ELF-1 (cell line): ENCODE results near the gene MRPL42.
"Not testable (repeated sequence)": the region's sequence is repeated elsewhere in the genome, so short reads cannot be mapped to it uniquely, and the experiment has no call there.

Experiments
- DNase-seq: peaks from one replicate; pipeline ENCODE4 v3.0.0-alpha.2; 2016; ENCODE audit warnings: low read depth, low spot score

Gene MRPL42

DNA sequence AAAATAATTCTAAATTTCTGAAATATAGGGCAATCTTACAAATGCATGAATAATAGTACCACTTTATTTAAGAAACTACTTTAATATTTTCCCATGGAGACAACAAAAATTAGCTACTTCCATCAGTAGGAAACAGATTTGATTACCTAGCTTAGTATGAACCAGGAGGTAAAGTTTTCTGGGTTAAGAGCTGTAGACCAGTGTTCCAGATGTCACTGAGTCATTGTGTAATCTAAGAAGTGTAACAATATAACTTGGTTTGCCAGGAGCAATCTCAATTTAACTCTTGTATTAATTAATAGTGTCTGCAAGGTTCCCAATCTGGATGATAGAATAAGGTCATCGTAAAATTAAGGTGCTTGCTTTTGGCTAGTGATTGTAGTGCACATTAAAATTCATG, 31.5 kb downstream of the MRPL42 start:
- DNase-seq = not testable (repeated sequence)

DNA sequence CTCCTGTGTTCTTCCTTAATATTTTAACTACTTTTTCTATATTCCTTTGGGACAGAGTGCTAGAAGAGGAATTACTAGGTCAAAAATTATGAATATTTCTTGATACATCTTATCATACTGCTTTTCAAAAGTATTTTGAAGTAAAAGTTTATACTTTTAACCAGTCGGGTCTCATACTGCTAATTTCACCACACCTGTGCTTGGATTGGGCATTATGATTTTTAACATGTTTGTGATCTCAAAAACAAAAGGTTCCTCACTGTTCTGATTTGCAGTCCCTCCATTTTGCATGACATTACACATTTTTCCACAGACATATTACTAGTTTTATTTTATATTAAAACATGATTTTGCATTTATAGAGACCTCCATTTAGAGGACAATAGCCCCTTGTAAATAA, 32.9 kb downstream of the MRPL42 start:
- no peak for DNase-seq

DNA sequence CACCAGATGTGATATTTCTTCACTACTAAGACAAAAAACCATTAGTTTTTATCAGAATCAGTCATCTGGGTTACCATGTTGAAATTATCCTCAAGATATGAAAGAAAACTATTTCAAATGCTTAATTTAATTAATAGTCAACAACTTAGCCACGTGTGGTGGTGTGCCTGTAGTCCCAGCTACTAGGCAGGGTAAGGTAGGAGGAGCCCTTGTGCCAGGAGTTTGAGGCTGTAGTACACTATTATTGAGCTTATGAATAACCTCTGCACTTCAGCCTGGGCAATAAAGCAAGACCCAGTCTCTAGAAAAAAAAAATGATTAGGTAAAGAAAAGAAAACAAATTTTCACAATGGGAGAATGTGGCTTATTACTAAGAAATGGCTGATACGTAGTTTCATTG, 33.4 kb downstream of the MRPL42 start:
- DNase-seq = no peak

DNA sequence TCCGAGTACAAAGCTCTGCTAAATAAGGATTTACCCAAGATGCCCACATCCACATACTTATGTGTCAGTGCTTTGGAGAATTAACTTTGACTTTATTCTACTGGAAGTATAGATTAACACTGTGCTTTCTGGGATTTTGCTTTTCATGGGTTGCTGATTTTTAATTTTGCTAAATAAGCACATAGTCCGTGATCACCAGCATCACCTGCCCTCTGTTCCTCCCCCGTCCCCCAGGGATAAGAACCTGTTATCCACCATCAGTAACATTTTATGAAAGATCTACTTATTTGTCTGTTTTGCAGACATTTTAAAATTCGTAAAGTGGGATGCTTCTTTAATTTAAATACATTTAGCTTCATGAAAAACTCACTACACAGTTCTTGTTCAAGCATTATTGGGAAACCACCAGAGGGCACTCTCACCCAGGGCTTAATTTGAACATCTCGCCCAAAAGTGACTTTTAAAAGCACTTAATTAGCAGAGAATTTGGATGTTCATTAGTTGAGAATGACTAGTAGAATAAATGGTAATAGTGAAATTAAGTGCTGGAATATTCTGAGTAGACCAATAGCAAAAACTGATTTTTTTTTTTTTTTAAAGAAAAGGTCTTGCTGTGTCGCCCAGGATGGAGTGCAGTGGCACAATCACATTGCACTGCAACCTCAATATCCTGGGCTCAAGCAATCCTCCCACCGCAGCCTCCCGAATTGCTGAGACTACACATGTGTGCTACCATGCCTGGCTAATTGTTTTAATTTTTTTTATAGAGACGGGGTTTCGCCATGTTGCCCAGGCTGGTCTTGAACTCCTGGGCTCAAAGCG, 35.7 kb downstream of the MRPL42 start:
- DNase-seq = peak; percentile 12

DNA sequence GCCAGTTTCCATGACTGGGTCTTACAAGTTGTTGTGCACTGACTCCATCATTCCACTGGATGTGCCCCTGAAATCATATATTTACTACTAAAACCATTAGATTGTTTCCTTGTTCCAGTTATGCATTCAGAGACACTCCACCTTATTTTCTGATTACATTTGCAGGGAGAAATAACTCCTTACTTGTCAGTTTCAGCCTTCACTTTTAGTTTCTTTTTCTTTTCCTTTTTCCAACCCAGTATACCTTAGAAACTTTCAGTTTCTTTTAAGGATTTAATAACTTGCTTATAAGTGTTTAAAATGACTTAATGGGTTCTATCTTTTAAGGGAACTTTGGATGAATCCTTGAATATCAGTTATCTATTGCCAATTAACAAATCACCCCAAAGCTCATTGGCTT, 39.9 kb downstream of the MRPL42 start:
- no peak for DNase-seq

DNA sequence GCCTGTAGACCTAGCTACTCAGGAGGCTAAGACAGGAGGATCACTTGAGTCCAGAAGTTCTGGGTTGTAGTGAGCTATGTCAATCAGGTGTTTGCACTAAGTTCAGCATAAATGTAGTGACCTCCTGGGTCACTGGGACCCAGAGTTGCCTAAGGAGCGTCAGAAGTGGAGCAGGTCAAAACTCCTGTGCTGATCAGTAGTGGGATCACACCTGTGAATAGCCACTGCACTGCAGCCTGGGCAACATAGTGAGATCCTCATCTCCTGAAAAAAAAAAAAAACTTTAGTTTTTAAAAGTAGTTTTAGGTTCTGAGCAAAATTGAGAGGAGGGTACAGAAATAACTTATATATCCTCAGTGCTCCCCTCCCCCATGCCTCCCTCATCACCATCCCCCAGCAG, 42.2 kb downstream of the MRPL42 start:
- no peak for DNase-seq

DNA sequence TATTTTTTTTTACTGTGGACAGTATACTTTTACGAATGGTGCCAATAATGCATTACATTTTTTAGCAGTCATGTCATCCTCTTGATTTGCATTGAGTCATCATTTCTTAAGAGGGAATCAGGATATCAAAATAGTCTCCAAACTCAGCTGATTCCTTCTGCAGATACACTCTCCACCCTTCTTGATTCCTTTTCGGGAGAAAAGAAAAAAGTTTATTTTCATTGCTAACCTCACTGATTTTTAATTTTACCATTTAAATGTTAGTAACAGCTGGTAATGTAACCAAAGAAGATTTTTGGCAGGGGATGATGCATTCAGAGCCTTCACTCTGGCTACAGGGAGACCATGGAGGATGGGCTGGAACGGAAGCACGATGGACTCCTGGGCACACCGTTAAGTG, 47.5 kb downstream of the MRPL42 start:
- DNase-seq = no peak

DNA sequence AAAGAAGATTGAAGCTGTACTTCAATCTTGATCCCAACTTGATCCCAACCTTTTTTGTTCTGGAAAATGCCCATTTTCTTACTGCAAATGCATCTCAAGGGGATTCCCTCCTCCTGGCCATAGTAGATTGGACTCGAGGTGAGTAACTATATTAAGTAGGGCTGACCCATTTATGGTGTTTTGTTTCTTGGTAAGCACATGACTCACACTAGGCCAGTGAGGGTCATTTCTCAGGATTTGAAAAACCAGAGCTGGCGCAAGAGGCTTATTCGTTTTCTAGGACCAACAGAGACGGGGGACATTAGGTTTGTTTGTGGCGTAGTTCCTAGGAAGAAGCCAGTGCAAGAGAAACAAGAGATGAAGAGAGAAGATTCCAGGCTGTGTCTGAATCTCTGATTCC, 51.4 kb downstream of the MRPL42 start:
- DNase-seq = no peak

DNA sequence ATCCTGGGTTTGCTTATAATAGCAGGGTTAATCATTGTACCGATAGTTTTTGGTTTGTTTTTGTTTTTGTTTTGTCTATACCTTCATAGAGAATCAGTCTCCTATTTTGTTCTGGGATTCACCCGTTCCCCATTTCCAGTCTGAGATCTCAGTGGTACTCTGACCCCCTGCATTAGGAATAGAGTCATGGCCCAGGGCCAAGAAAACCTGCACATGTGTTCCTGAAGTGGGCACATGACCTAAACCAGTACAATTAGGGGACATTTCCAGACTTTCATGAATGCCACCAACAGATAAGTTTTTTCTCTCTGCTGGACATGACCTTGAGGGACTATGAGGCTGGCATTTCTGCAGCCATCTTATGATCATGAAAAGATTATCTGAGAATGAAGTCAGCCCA, 52.5 kb downstream of the MRPL42 start:
- DNase-seq = no peak

DNA sequence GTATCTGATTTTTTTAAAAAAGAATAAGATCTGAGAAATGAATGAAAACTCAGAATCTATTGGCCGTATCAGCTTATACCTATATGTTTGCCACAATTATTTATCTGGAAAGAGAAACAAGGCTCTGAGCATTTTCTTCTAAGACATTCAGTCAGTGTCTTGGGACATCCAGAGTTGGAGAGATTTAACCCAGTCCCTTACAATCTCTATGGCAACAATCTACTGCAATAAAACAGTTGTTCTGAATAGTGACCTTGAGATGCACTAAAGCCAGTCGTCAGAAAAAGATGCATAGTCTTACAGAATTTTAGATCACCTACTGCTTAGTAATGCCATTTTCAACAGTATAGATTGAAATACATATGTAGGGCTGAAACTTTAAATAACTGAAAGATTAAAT, 53.1 kb downstream of the MRPL42 start:
- no peak for DNase-seq

DNA sequence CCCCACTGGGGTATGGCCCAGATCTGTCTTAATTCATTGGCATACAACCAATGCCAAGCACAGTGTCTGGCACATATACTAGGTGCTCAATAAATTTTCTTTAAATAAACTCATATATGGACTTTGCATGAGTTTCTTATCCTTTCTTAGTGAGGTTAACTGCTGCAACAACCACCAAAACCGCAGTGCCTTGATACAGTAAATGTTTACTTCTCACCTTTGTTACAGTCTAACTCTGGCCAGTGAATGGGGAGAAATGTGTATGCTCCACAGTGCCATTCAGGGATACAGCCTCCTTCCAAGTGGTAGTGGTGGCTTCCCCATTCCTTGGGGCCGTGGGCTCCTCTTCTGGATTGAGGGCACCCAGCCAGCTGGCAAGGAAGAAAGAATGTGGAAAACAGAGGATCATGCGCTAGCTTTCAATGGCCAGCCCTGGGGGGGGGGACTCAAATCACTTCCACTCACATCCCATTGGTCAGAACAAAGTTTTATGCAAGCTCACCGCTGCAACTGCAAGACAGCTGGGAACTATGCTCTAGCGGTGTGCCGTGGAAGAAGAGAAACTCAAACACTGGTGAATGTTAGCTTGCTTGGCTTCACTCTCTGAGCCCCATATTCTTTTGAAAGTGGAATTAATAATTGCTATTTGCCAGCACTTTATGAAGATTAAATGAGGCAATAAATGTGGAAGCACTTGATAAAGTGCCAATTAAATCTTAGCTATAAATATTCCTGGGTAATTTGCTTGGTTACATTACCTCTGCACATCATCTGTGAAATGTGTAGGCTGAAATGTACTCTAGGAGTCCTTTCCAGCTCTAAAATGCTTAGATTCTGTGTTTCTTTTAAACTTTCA, 54.1 kb downstream of the MRPL42 start:
- no peak for DNase-seq

DNA sequence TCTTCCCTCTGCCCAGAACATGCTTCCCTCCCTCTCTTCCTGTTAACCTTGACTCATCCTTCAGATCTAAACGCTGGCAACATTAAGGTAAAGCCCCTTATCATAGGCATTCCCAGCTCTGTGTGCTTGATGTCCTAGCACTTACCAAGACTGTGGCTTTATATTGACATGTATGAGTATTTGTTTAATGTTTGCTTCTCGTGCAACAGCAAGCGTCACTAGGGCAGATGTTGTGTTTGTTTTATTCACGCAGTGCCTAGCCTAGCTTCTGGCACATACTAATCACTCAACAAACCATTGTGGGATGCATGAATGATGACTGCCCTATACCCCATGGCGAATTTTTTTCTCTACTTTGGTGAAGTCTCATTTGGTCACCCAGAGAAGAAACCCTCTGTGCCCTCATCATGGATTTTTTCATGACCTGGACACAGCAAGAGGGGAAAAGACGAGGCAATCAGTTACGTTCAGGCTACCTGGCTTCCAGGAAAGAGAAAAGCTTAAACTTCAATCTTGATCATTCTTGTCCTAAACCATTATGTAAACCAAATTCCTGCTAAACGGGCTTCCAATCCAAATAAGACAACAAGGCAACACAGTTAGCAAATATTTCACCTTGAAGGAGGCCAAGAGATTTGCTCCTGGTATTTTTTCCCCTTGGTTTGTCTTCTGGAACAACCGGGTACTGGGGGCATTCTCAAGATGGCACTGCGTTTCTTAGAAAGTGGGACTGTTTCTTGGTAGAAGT, 57.2 kb downstream of the MRPL42 start:
- no peak for DNase-seq

DNA sequence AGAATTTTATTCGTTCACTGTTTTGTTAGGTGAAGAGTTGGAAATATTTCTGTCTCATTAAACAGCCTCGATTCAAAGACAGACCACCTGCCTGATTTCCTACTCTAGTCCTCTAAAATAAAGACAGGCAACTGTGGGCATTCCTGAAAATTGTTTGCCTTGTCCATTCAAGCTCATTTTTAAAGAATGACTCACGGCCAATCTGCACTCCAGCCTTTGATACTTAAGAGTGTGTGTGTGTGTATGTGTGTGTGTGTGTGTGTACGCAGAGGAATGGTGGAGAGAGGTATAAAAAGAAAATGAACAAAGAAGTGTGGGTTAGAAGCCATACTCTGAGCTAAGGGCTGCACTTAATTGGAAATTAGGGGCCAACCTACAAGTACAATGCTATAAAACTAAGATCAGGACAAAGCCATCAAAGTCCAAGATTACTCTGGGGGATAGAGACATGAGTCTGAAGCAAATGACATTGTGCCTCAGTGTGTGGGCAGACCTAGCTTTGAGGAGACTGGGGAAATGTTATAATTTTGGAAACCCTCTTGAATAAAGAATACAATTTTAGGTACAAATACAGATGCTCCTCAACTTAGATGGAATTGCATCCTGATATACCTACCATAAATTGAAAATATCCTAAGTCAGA, 59.6 kb downstream of the MRPL42 start:
- peak; percentile 29 for DNase-seq

DNA sequence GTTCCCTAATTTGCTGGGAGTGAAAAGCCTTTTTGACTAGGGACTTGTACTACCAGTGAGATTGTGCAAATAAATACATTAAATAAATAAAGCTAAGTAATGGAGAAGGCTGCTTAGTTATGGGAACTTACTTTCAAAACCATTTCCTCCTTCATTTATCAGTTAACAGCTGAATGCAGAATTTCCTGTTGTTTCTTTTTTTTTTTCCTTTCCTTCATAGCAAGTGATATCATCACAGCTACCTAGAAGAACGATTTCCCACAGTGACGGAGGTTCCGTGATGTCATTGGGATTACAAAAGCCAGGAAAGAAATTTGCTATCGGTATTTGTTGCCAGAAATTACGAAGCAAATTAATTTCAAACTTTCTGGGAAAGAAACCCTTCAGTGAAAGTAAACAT, 63.0 kb downstream of the MRPL42 start:
- DNase-seq = no peak

DNA sequence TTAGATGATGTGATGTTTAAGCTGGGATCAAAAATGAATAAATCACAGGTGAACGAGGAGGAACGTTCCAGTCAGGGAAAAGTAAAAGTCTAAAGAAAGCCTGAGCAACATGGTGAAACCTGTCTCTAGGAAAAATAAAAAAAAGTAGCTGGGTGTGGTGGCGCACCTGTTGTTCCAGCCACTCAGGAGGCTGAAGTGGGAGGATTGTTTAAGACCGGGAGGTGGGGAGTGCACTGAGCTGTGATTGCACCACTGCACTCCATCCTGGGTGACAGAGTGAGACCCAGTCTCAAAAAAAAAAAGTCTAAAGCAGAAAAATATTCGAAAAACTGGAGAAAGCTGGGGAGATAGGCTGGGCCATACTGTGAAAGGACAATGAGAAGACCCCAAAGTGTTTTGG, 66.0 kb downstream of the MRPL42 start:
- DNase-seq = no peak

DNA sequence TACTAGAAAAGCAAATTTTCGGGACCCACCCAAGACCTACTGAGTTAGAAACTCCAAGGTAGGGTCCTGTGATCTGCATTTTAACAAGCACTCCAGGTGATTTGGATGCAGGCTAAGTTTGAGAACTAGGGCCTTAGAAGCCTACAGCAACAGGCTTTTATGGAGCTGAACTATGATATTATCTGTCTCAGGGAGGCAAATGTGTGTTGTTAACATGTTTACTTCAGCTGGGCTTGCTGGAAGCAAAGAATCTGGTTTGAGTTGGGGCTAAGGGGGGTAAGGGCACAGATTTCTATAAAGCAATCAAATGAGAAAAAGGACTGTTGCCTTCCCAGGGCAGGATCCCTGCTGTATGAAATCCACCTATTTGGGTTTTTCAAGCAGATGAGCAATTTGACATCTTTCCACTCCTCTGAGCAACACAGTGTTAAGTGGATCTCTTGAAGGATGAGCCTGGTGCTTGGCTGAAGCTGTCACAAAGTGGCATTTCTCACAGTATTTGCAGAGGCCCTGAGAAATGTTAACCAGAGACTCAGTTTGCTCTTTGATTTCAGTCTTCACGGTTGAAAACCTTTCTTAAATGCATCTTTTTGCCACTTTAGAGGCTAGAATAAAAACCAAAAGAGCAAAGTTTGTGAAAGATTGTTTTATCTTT, 68.9 kb downstream of the MRPL42 start:
- DNase-seq = no peak

DNA sequence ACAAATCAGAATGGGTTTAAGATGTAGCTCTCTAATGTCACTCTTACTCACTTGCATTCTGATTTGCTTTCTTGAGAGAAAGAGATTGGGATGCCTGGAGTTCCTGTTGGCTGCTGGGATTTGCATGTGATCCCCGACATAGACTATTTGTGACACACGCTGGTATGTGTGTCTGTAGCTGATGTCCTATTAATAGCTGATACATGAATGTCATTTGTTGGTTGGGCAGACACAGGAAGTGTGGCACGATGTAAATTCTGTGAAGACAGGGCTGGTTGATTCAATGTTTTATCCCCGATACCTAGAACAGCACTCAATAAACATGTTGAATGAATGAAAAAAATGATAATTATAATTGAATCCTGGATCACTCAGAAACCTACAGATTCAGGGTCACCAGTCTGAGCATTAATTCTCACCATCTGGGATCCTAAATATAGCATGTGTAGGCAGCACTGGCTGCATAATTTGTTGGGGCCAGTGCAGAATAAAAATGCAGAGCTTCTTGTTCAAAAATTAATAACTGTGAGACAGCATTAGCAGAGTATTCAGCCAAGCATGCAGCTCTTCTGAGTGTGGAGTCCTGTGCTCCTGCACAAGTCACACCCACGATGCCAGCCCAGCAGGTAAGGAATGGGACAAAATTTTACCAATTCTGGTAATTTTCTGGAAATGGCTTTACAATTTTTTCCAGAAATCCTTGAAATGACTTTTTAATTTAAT, 69.6 kb downstream of the MRPL42 start:
- no peak for DNase-seq

DNA sequence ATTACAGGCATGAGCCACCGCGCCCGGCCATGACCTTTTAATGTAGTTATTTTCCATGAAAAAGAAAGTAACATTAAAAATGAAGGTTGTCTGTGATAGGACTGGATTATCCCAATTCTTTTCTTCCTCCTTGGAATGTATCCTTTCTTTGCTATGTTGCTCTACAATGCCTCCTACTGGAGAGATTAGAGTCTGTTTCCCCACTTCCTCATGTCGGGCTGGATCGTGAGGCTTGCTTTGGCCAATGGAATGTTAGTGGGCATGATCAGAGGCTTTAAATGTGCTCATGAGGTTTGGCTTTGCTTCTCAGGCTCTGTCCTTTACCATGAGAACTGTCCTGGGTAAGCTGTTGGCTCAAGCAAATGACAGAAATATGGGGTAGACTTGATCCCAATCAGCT, 70.5 kb downstream of the MRPL42 start:
- DNase-seq = no peak

DNA sequence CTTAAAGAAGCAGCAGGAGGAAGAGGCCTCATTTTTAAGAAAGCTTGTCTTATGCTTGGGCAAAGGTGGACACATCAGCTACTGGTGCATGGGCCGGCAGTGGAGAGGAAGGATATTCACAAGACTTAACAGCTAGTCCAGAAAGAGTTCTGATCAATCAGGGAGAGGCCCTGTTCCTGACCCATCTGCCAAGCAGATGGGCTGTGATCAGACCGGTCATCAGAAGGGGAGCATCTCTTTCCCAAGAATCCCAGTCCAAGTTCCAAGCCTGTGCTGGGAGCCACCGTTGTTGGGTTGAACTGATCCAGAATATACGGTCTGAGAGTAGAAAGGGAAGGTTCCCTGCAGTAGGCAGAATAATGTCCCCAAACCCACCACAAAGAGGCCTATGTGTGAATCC, 72.5 kb downstream of the MRPL42 start:
- DNase-seq = no peak

DNA sequence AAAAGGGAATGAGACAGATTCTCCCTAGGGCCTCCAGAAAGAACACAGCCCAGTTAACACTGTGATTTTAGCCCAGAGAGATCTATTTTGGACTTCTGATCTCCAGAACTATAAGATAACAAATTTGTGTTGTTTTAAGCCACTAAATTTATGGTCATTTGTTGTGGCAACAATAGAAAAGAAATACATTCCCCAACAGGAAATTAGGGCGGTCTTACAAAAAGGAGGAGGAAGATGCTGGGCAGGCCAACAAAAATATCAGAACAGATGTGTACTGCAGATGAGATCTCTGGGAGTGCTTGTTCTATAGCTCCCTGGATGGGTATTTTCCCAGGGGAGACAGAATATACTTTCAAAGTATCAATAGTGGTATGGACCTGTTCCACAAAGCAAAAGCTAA, 73.2 kb downstream of the MRPL42 start:
- DNase-seq = no peak
